HL-60/S4 (cell line): ENCODE data around the gene SRGAP2C.
"Not testable (repeated sequence)": the region's sequence is repeated elsewhere in the genome, so short reads cannot be mapped to it uniquely, and the experiment has no call there.

Experiments used
- in situ Hi-C: fragments of 300-500 bp; cut with MboI; formaldehyde crosslinking; loops from 2 replicates; pipeline ENCODE4 v1.14.3; 2022; ENCODE audit warnings: low sequenced_read_pairs

Gene SRGAP2C

DNA sequence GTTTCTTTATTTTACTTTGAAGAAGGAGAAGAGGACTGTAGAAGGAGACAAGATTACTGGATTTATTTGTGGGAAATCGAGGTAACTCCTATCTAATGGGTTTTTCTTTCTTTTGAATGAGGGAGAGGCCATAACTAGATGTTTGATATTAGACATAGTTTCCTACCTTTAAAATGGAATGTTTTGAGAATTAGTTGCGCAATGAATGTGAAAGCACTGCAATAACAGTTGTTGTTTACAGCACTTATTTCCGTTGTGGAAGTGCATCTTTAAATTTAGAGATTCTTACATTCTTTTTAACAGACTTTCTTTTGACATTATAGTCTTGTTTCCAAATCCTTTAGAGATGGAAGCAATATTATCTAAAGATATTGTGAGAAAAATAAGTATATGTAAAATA is 229.0 kb downstream of the SRGAP2C start:
- in situ Hi-C loops = no loop called here

DNA sequence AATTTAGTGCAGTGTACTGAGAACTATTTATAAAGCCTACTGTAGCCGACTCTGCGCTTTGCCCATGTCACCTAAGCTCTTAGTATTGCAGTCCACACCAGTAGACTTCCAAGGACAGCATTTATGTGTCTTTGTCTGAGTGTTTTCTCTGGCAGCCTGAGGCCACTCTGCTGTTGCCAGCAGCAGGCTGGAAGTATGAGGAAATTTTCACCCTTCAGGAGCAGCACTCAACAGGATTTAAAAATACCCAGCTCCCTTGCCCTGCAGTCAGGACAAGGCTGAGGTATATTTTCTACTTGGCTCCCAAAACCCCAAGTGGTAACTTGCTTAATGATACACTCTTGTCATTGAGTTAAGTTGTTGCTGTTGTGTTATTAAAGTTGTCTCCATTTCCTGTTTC is 230.1 kb downstream of the SRGAP2C start:
- in situ Hi-C loops = no loop called here

DNA sequence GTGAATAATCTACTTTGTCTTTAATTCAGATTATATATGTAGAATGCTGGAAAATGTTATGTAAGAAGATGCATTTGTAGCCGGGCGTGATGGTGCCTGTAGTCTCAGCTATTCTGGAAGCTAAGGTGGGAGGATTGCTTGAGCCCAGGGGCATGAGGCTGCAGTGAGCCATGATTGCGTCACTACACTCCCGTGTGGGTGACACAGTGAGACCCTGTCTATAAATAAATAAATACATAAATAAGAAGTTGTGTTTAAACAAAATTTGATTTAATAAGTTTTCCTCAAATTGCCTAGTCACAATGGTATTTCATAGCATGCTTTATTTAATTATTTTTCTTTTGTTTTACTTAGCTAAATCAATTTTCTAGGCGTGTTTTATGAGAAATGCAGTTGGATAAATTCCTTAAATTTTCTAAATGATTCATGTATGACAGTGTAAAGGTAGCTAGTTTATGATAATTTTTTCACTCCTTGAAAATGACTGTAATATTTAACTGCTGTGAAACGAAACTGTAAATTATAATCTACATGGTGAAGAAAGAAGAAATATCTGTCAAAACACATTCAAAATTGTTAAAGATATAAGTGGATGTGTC is 232.6 kb downstream of the SRGAP2C start:
- in situ Hi-C loops = no loop called here

DNA sequence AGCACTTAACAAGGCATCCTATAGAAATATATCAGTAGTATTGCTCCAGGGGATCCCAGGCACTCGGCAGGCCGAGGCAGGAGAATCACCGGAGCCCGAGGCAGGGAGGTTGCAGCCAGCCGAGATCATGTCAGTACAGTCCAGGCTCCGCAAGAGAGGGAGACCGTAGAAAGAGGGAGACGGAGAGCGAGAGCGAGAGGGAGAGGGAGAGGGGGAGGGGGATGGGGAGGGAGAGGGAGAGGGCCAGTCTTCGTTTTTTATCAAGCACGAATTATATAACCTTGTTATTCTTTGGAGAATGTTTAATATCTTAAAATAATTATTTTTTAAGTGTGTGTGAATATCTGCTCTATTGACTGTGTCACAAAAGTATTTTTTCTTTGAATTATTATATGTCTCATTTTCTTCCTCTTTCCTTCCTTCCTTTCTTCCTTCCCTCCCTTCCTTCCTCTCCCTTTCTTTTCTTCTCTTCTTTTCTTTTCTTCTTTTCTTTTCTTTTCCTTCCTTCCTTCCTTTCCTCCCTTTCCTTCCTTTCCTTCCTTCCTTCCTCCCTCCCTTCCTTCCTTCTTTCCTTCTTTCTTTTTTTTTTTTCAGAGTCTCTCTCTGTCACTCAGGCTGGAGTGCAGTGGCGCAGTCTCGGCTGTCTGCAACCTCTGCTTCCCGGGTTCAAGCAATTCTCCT is 233.7 kb downstream of the SRGAP2C start:
- in situ Hi-C loops = no loop called here

DNA sequence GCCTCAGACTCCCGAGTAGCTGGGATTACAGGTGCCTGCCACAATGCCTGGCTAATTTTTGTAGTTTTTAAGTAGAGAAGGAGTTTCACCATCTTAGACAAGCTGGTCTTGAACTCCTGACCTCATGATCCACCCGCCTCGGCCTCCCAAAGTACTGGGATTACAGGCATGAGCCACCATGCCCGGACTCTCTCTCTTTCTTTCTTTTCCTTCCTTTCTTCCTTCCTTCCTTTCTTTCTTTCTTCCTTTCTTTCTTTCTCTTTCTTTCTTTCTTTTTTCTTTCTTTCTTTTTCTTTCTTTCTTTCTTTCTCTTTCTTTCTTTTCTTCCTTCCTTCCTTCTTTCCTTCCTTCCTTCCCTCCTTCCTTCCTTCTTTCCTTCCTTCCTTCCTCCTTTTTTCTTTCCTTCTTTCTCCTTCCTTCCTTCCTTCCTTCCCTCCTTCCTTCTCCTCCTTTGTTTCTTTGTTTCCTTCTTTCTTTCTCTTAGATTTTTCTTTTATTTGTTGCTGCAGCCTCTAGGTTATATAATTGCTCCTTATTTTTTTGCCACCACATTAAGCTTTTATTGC is 234.4 kb downstream of the SRGAP2C start:
- in situ Hi-C loops = not testable (repeated sequence)

DNA sequence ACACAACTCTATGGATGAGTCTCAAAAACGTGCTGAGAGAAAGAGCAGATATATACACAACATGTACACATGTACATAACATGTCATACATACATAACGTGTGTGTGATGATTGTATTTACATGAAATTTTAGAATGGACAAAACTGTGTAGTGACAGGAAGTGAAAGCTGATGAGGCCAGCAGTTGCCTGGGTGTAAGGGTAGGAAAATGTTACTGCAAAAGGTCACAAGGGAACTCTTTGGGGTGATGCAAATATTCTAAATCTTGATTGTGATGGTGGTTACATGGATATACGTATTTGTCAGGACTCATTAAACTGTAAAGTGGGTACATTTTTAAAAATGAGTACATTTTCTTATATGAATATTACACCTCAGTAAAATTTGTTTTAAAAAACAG is 236.7 kb downstream of the SRGAP2C start:
- in situ Hi-C loops = not testable (repeated sequence)

DNA sequence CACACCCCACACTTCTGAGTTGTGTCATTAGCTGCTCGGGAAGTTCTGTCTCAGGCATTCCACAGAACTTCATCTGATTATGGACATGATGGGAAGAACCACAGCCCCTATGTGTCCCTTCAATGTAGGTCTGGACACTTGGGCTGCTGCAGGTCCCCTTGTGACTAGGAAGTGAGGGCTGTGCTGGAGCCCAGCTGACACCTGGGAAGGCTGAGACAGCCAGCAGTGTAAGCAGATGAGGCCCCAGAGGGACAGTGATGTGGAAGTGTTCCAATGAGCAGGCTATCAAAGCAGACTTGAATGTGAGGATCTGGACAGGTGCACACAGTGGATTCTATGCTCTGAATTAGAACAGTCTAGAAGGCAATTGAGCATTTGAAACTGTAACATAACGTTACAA is 239.2 kb downstream of the SRGAP2C start:
- in situ Hi-C loops = not testable (repeated sequence)

DNA sequence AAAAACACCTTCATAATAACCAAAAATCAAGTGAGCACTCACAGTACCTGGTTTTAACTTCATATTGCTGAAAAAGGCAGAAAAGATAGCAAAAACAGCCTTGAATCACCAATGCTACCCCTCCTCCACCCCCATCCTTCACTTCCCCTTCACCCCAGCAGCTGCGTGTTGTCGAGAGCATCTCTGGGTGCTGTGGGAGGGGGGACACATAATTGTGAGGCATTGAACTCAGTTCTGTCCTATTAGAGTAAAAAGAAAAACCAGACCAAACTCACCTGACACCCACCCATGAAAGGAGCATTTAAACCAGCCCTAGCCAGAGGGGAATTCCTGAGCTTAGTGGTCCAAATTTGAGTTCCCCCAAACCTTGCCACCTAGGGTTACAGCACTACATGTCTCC is 248.7 kb downstream of the SRGAP2C start:
- in situ Hi-C loops = not testable (repeated sequence)

DNA sequence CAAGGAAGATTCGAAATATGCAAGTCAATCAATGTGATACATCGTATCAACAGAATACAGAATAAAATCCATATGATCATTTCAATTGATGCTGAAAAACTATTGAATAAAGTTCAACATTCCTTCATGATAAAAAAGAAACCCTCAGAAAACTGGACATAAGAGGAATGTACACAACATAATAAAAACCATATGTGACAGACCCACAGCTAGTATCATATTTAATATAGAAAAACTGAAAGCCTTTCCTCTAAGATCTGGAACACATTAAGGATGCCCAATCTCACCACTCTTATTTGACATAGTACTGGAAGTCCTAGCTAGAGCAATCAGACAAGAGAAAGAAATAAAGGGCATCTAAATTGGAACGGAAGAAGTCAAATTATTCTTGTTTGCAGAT is 254.1 kb downstream of the SRGAP2C start:
- in situ Hi-C loops = not testable (repeated sequence)

DNA sequence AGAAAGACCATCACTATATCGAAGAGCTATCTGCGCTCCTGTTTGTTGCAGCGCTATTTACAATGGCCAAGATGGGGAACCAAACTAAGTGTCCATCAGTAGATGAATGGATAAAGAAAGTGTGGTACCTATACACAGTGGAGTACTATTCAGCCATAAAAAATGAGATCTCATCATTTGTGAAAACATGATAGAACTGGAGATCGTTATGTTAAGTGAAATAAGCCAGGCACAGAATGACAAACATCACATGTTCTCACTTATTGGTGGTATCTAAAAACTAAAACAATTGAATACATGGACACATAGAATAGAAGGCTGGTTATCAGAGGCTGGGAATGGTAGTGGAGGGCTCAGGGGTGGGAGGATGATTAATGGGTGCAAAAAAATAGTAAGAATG is 256.2 kb downstream of the SRGAP2C start:
- in situ Hi-C loops = no loop called here
